ENCODE data around the gene ADGRG1.

DNA sequence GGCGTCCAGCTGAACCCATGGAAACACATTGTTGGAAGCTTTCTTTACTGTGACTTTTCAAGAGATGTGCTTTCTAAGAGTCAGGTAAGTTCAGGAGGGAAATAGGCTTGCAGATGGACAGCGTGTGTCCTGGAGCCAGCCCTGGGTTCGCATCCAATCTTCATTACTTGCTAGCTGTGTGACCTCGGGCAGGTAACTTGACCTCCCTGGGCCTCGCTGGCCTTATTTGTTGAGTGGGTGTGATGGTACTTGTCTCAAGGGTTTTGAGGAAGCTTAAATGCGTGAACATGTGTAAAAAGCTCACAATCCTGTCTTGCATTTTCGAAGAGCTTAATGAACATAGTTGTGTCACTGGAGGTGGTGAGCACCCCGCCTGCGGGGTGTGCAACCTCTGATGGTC is 11.8 kb downstream of the ADGRG1 start:
- TF ChIP-seq POLR2AphosphoS5 (IDR thresholded peaks at IDR 0.05; ENCODE audit: borderline replicate concordance, low read depth, low read length) (no peak), EZH2 (IDR thresholded peaks at IDR 0.05) (no peak), FOXP2 (optimal IDR thresholded peaks at IDR 0.05; ENCODE audit: control extremely low read depth, extremely low read length, insufficient read depth) (no peak)
